HuH-7.5 (cell line): ENCODE measurements around the gene CCT5.
"Not testable (repeated sequence)": the region's sequence is repeated elsewhere in the genome, so short reads cannot be mapped to it uniquely, and the experiment has no call there.

Source experiments
- DNase-seq: peaks from one replicate; pipeline ENCODE4 v3.0.0; 2011; ENCODE audit warnings: low spot score

Gene CCT5

GRCh38 chr5:10246761-10247160, 3.3 kb upstream of the CCT5 start:
- no peak for DNase-seq

DNA sequence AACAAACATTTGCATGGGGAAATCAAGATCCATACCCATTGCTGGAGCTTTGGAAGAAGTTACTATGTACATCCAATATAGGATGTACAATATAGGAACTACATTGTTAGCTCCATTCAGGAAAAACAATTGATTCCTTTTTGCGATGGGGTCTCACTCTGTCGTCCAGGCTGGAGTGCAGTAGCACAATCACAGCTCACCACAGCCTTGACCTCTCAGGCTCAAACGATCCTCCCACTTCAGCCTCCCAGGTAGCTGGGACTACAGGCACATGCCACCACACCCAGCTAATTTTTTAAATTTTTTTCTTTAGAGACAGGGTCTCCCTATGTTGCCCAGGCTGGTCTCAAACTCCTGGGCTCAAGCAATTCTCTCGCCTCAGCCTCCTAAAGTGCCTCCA, 2.9 kb upstream of the CCT5 start:
- not testable (repeated sequence) for DNase-seq

DNA sequence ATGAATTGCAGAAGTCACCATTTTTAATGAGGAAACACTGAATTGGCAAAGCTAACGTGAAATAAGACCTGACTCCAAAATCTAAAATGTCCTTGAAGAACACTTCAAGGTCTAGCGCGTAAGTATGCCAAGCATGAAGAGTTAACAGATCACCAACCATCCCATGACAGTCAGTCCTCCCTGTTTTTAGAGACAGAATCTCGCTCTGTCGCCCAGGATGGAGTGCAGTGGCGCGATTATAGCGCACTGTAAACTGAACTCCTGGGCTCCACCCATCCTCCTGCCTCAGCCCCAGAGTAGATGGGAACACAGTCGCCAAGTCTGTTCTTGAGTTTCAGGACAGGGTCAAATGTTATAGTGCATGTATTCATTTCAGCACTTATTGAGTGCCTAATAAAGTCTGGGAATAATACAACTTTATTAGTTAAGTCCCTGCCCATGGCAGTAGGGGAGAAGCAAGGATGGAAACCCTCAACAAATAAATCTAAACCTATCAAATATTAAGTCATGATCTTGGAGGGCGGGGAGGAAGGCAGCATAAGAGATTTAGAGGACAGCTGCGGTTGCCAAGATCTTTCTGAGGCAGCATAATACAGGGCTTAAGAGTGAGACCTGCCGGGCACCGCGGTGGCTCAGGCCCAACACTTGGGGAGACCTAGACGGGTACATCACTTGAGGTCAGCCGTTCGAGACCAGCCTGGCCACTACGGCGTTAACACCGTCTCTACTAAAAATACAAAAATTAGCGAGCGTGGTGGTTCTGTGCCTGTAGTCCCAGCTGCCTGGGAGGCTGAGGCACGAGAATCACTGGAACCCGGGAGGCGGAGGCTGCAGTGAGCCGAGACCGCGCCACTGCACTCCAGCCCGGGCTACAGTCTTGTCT, 1.5 kb upstream of the CCT5 start:
- DNase-seq = no peak

- DNase-seq = no peak
These were observed 761 bp downstream of the CCT5 start for GRCh38 chr5:10250806-10251276.

- DNase-seq = no peak
These were observed 1.3 kb downstream of the CCT5 start for GRCh38 chr5:10251405-10251804.

DNA sequence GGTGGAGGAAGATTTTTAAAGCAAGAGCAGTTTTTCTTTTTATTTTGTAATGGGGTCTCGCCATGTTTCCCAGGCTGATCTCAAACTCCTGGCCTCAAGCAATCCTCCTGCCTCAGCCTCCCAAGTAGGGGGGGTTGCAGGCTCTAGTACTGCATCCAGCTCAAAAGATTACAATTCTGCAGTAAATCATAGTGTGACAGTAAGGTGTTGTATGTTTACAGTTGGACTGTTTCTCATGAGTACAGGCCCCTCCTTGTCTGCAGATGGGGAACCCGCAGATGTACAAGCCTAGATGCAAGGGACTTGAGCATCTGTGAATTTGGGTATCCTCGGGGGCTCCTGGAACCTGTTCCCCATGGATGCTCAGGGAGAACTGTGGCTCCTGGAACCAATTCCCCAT, 3.3 kb downstream of the CCT5 start:
- no peak for DNase-seq

GRCh38 chr5:10254686-10255085, 4.6 kb downstream of the CCT5 start:
- no peak for DNase-seq

DNA sequence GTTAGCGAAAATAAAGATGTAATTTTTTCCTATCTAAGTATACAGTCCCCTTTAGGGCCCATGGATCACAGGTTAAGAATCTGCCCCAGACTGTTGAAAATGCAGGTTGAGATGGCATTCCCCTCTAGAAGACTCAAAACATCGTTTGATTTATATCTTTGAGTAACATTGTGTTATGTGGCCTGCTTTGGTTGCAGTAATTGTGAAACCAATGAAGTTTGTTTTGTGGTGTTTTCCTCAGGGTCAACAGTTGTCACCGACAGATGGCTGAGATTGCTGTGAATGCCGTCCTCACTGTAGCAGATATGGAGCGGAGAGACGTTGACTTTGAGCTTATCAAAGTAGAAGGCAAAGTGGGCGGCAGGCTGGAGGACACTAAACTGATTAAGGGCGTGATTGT, 7.8 kb downstream of the CCT5 start:
- DNase-seq = no peak

DNA sequence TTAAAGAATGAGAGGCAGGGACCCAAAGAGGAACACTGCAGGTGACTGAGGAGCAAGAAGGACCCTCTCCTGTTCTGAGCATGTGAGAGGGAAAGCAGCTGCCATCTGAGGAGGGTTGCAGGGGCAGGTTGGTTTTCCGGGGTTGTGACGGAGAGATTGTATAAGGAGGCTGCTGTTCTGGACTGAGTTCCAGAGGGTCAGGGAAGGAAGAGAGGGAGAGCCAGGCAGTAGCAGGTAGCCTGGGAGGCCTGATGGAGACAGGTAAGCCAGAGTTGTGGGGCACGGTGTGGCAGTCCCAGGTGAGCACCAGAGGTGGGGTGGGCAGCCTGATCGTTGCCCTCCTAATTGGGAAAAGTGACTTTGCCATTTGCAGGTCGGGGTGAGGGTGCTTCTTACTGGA, 9.8 kb downstream of the CCT5 start:
- DNase-seq = no peak

DNA sequence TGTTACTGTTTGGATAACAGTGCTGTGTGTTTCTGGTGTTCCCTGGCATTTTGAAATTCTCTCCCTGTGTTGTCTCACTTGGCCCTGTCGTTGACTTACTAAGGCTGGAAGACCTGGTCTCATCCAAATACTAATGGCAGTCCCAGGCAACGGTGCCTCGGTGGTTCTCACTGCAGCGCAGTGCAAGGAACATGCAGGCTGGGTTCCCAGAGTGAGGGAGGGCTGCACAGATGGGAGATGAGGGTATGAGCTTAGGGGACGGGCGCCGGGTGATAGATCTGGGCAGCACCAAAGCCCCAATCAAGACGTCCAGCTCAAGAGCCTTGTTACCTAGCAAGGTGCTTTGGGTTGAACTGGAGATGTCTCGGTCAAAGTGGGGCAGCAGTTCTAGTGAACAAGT, 11.0 kb downstream of the CCT5 start:
- no peak for DNase-seq

GRCh38 chr5:10262121-10262774, 12.2 kb downstream of the CCT5 start:
- DNase-seq = no peak

- no peak for DNase-seq
These were observed 12.9 kb downstream of the CCT5 start for GRCh38 chr5:10262995-10263394.

GRCh38 chr5:10264604-10265003, 14.5 kb downstream of the CCT5 start:
- no peak for DNase-seq

GRCh38 chr5:10265245-10266109, 15.4 kb downstream of the CCT5 start:
- DNase-seq = no peak

DNA sequence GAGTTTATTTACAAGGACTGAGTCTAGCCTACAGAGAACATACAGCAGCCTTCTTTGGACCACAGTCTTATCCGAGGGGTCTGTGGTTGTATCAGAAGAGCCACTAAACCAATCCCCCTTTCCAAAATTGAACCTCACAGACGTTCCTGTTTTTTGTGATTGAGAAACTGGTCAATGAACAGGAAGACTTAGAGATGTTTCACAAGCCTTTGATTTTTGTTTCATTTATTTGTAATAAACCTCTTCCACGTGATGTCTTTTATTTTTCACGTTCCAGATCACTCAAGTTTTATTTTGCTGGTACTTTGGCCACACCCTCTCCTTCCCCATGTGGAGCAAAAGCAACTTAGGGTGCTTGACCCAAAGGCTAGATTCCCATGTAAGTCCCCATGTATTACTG, 16.1 kb downstream of the CCT5 start:
- DNase-seq = no peak

DNA sequence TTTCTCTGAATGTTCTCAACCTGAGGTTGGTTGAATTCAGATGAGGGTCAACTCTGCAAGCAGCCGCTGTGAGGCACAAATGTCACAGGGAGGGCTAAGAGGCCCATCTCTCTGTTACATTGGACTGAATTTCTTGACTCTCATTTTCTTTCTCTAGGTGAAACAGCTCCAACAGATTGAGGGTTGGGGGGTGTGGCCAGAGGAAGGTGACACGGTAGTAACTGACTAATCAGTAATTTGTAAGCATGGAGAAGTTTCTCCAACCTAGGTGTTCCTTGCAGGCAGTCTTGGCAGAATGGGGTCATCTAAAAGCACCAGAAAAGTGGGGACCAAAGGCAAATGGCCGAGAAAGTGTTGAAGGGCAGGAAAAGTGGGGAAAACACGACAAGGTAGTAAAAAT, 16.8 kb downstream of the CCT5 start:
- DNase-seq = no peak

DNA sequence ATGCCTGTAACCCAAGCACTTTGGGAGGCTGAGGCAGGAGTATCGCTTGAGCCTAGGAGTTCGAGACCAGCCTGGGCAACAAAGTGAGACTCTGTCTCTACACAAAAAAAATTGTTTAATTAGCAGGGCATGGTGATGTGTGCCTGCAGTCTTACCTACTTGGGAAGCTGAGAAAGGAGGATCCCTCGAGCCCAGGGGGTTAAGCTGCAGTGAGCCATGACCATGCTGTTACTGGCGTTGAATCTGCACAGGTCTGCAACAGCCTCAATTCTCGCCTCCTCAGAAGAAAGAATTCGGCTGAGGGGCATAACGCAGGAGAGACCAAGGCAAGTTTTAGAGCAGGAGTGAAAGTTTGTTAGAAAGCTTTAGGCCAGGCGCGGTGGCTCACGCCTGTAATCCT, 18.0 kb downstream of the CCT5 start:
- DNase-seq = no peak

- DNase-seq = no peak
These were observed 22.2 kb downstream of the CCT5 start for GRCh38 chr5:10272053-10272874.

DNA sequence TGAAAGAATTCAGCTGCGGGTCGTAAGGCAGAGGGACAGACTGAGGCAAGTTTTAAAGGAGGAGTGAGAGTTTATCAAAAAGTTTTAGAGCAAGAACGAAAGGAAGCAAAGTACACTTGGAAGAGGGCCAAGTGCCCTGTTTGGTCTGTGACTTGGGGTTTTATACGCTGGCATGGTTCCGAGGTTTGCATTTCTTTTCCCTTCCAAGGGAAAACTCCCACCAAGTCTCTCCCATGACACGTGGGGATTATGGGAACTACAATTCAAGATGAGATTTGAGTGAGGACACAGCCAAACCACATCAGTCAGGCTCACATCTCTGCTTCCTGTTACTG, 22.8 kb downstream of the CCT5 start:
- DNase-seq = not testable (repeated sequence)

GRCh38 chr5:10275460-10275859, 25.4 kb downstream of the CCT5 start:
- DNase-seq = no peak

DNA sequence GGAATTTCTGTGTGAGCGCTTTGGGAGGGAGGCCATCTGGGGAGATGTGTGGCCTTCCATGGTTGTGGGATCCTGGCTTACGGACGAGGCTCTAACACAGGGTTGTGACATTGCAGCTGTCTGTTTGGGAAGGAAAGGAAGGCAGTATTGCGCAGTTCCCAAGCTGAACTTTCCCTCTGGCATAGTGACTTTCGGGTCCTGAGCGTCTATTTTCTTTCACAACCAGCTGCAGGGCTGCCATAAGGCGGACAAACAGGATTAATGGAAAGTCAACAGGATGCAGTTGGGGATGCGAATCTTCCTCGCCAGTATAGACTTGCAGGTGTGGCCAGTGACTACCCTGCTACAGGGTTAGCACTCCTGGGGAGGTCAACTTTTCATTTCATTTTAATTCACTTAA, 25.9 kb downstream of the CCT5 start:
- no peak for DNase-seq

GRCh38 chr5:10276691-10277090, 26.6 kb downstream of the CCT5 start:
- DNase-seq = no peak
